ENCODE measurements around the gene FAT1.

- no peak for TF ChIP-seq POLR2AphosphoS5 (IDR thresholded peaks at IDR 0.05)
- no peak for TF ChIP-seq CTCF (IDR thresholded peaks at IDR 0.05)
Observed at GRCh38 chr4:186653969-186654368, 69.7 kb downstream of the FAT1 start.

Measured in sigmoid colon (tissue), 4 donors.